Duodenal mucosa (tissue), 2 donors: ENCODE results near the gene SPATS2.

Experiments used
- H3K27ac ChIP-seq: one replicate; pipeline ENCODE4 v1.7.0; 2013; ENCODE audit warnings: low read depth, low read length
- H3K27me3 ChIP-seq, 2 donors: one replicate each; pipeline ENCODE4 v1.7.0; 2013; ENCODE audit warnings: low read length in 2 of 2, control low read depth in 1 of 2; ENCODE audit not compliant: insufficient read depth in 2 of 2, control insufficient read depth in 1 of 2
- H3K36me3 ChIP-seq, 2 donors: one replicate each; pipeline ENCODE4 v1.7.0; 2013; ENCODE audit warnings: low read length in 2 of 2, control low read depth in 1 of 2; ENCODE audit not compliant: insufficient read depth in 2 of 2, control insufficient read depth in 1 of 2
- H3K4me1 ChIP-seq, 2 donors: one replicate each; pipeline ENCODE4 v1.7.0; 2013; ENCODE audit warnings: low read length in 2 of 2, control low read depth in 1 of 2; ENCODE audit not compliant: insufficient read depth in 2 of 2, control insufficient read depth in 1 of 2
- H3K4me3 ChIP-seq, 2 donors: one replicate each; pipeline ENCODE4 v1.7.0; 2013; ENCODE audit warnings: low read length in 2 of 2, low read depth in 1 of 2
- H3K9ac ChIP-seq, 2 donors: one replicate each; pipeline ENCODE4 v1.7.0; 2013; ENCODE audit warnings: low read length in 2 of 2, low read depth in 1 of 2
- H3K9me3 ChIP-seq, 2 donors: one replicate each; pipeline ENCODE4 v1.7.0; 2013; ENCODE audit warnings: low read length in 2 of 2, control low read depth in 1 of 2; ENCODE audit not compliant: control insufficient read depth in 1 of 2

Gene SPATS2

DNA sequence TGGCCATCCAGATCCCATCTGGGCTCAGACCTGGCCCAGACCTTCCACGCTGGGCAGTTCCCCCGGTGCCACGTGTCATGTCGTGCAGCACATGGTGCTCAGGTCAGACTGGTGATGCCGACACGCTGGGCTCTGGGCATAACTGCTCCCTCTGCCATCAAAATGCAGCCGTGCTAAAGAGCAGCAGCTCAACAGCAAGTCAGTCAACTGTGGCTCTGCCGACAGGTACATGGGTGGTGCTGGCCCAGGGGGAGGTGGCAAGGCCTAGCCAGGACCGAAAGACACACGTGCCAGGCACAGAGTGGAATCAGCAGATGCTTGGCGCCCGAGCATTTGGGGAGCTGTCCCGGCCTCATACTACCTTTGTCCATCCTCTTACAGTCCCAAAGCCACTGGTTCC is 199.1 kb downstream of the SPATS2 start:
- Histone ChIP-seq H3K9ac (no peak overlapping the region), H3K4me3 (no peak overlapping the region), H3K4me1 (peaks cover 14 to 16% of the 10 kb centered on the region in 2 donors), H3K27ac (no peak overlapping the region), H3K27me3 (no peaks in the 10 kb centered on the region), H3K36me3 (peaks cover 19 to 45% of the 10 kb centered on the region in 2 donors), H3K9me3 (no peaks in the 10 kb centered on the region)

GRCh38 chr12:49567302-49567610 is 200.0 kb downstream of the SPATS2 start:
- H3K4me1 ChIP-seq, result peaks cover 14 to 16% of the 10 kb centered on the region in 2 donors
- no peaks in the 10 kb centered on the region for H3K27me3 ChIP-seq
- peaks cover 17 to 38% of the 10 kb centered on the region in 2 donors for H3K36me3 ChIP-seq
- no peaks in the 10 kb centered on the region for H3K9me3 ChIP-seq
- H3K9ac ChIP-seq, result peak overlapping the region; percentile 84 to 90
- H3K4me3 ChIP-seq, result peak overlapping the region; percentile 93 to 99
- H3K27ac ChIP-seq, result no peak overlapping the region

GRCh38 chr12:49567611-49568441 is 200.6 kb downstream of the SPATS2 start, which contains the start of gene MCRS1:
TSS of gene MCRS1 (minus strand) at chr12:49568142. CDS start at chr12:49566731, 1,411 bp downstream.
- Histone ChIP-seq H3K4me1 (peaks cover 14 to 16% of the 10 kb centered on the region in 2 donors), H3K27me3 (no peaks in the 10 kb centered on the region), H3K4me3 (peak within 1 kb of the TSS; percentile 93 to 99), H3K9me3 (no peaks in the 10 kb centered on the region), H3K27ac (peak within 1 kb of the TSS; percentile 81), H3K36me3 (peaks cover 11 to 32% of the 10 kb centered on the region in 2 donors), H3K9ac (peak within 1 kb of the TSS; percentile 84 to 90)

- H3K27ac ChIP-seq, result no peak overlapping the region
- peaks cover 14 to 16% of the 10 kb centered on the region in 2 donors for H3K4me1 ChIP-seq
- peak overlapping the region; percentile 84 to 90 for H3K9ac ChIP-seq
- H3K36me3 ChIP-seq, result peaks cover 5 to 24% of the 10 kb centered on the region in 2 donors
- H3K9me3 ChIP-seq, result no peaks in the 10 kb centered on the region
- no peaks in the 10 kb centered on the region for H3K27me3 ChIP-seq
- peak overlapping the region; percentile 93 to 99 for H3K4me3 ChIP-seq
These were observed 201.3 kb downstream of the SPATS2 start for GRCh38 chr12:49568442-49569162.
